ENCODE data around the gene CORO6.

Gene CORO6

GRCh38 chr17:29590411-29591145 is 32.1 kb downstream of the CORO6 start:
- DNase-seq (ENCODE audit: low spot score): peak; percentile 69

GRCh38 chr17:29589524-29590410 is 32.9 kb downstream of the CORO6 start, which contains the start of gene GIT1:
TSS of gene GIT1 (minus strand) at chr17:29589648. CDS start at chr17:29589378, 270 bp downstream.
- peak; percentile 97 for DNase-seq (ENCODE audit: low spot score)

- DNase-seq (ENCODE audit: low spot score): peak; percentile 60
These were observed 33.9 kb downstream of the CORO6 start for GRCh38 chr17:29588562-29589411.

- peak; percentile 39 for DNase-seq (ENCODE audit: low spot score)
These were observed 34.6 kb downstream of the CORO6 start for GRCh38 chr17:29588017-29588561.

- no peak for DNase-seq (ENCODE audit: low spot score)
These were observed 35.1 kb downstream of the CORO6 start for GRCh38 chr17:29587591-29587990.

GRCh38 chr17:29586676-29587469 is 35.8 kb downstream of the CORO6 start:
- DNase-seq (ENCODE audit: low spot score): no peak

GRCh38 chr17:29585080-29585751 is 37.5 kb downstream of the CORO6 start:
- DNase-seq (ENCODE audit: low spot score): no peak

- no peak for DNase-seq (ENCODE audit: low spot score)
These were observed 38.1 kb downstream of the CORO6 start for GRCh38 chr17:29584452-29585079.

- DNase-seq (ENCODE audit: low spot score): no peak
These were observed 39.1 kb downstream of the CORO6 start for GRCh38 chr17:29583324-29584248.

DNA sequence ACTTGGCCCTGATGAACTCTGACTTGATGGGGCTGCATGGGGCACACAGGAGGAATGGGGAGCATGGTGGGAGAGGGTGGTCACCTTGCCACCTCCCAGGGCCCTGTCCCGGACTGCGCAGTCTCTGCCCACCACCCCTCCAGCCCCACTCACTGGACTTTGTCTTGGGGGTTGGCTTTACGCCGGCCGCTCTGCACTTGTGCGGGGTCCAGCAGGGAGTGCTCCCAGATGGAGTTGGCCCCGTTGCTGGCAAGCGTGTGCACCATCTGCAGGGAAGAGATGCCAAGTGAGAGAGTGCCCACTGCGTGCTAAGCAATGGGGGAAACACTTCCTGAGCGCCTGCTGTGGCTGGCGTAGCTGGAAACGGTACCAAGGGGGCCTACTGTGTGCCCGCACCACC is 39.9 kb downstream of the CORO6 start:
- DNase-seq (ENCODE audit: low spot score): no peak

DNA sequence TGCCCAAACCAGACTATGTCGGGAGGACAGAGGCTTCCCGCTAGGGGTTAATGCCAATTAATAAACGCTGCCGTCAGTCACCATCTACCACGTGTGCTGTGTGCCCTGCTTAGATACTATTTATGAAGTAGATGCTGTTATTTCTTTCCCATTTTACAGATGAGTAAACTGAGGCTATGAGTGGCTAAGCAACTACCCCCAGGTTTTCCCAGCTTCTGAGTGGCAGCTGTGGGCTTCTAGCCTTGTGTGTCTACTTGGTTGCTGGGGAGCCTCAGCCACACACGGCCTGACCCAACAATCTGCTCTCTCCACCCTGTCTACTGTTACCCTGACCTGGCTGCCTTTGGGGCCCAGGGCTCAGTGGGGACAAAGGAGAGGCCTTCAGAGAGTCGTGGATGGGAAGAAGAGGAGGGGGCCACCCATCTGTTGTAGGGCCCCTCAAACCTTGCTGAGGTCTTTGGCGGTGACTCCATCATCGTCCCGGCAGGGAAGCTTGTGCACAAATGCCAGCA is 40.4 kb downstream of the CORO6 start:
- no peak for DNase-seq (ENCODE audit: low spot score)

GRCh38 chr17:29581583-29582253 is 41.0 kb downstream of the CORO6 start:
- no peak for DNase-seq (ENCODE audit: low spot score)

- peak; percentile 92 for DNase-seq (ENCODE audit: low spot score)
These were observed 42.6 kb downstream of the CORO6 start for GRCh38 chr17:29579866-29580771.

DNA sequence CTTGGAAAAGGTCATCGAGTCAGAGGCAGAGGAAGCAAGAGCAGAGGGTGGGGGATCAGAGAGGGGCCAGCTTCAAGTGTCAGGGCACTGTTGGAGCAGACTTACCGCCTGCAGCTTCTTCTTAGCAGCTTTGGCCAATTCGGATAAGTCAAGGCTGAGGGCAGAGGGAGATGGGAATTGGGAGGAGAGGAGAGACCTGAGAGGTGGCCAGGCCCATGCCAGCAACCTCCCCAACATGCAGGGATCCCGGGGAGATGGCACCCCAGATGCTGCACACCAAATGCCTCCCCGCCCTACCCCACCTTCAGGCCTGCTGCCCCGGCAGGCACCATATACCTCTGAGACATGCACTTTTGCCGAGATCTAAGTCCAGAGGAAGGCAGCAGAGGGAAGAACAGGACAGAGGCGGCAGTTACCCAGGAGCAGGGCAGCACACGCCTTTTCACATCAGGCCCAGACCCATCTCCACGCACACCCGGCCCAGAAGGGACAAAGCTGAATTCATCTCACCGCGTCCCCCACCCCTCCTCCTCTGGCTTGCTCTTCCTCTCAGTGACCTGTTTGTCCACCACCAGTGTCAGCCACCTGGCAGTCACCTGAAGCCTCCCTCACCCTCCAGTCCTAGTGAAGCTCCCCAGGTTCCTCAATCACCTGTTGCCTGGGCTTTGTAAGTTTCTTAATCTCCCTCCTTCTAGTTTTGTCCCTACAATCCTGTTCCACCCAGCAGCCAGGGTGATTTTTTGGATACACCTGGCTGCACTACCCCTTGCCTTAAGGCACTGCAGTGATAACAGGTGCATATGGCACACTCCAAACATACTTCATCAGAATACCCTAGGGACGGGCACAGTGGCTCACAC is 43.9 kb downstream of the CORO6 start:
- no peak for DNase-seq (ENCODE audit: low spot score)

DNA sequence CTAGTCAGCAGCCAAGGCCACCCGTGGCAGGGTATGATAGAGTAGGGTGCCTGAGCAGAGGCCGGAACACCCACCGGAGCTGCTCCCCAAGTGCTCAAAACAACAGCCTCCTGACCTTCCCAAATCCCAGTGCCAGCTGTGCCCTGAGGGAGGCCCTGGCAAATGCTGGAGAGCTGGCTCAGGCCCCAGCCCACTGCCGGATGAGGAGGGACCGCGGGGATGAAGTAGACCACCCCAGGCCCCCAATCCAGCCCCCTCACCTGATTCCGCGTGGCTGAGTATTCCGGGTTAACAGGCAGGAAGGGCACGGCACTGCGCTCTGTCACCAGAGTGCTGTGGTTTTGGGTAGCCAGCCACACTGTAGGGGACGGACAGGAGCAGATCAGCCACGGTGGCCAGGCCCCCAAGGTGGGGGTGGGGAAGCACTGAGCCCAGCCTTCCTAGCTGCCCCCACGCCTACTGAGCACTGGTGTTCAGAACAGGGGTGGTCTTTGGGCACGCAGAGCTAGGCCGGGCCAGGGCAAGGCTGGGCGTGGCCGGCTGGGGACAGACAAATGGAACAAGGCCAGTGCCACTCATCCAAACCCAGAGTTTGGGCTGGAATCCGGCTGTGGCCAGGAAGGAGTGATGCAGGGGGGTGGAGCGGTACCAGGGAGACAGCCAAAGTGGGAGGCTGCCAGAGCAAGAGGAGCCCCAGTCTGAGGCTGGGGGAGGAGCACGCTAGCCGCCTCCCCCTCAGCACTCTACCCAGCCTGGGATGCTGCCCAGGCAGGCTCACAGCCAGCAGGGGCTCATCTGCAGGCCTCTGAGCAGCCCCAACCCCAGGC is 45.1 kb downstream of the CORO6 start:
- peak; percentile 77 for DNase-seq (ENCODE audit: low spot score)
